Thyroid gland (tissue), 4 donors: ENCODE results near the gene ZBED4. TPM values are rescaled to one million over a fixed set of nuclear protein-coding genes. Genes with fewer than 3 reads are reported as not detected.

Experiments used
- DNase-seq, 2 donors: peaks; one replicate each; pipeline ENCODE4 v3.0.0-alpha.2; 2019
- H3K27ac ChIP-seq, 3 donors: fragments of 200-600 bp; sonication (generic); 1 replicate in 2 of 3; 2 replicates in 1 of 3; pipeline ENCODE4 v1.5.1; 2016 to 2019; ENCODE audit warnings: mild to moderate bottlenecking in 1 of 3, moderate library complexity in 1 of 3
- H3K27me3 ChIP-seq: fragments of 200-600 bp; sonication (generic); one replicate; pipeline ENCODE4 v1.5.1; 2019
- H3K36me3 ChIP-seq, 2 donors: fragments of 200-600 bp; sonication (generic); one replicate each; pipeline ENCODE4 v1.5.1; 2016 to 2019
- H3K4me1 ChIP-seq, 2 donors: fragments of 200-600 bp; sonication (generic); one replicate each; pipeline ENCODE4 v1.5.1; 2017 to 2019
- H3K4me3 ChIP-seq, 3 donors: fragments of 200-600 bp; sonication (generic); replicated peaks in 1 of 3; 1 replicate in 2 of 3; 2 replicates in 1 of 3; pipeline ENCODE4 v1.5.1; 2016; ENCODE audit warnings: mild to moderate bottlenecking in 1 of 3
- H3K9me3 ChIP-seq: fragments of 200-600 bp; sonication (generic); one replicate; pipeline ENCODE4 v1.5.1; 2017
- CTCF ChIP-seq, 6 experiments: fragments of 200-600 bp in 3 of 6; fragments of 450-650 bp in 3 of 6; sonication (generic) in 3 of 6; IDR thresholded peaks; one replicate each; pipeline ENCODE4 v1.5.1; 2016 to 2019; ENCODE audit warnings: antibody characterized with exemption in 6 of 6, mild to moderate bottlenecking in 2 of 6, inconsistent platforms in 1 of 6, moderate library complexity in 1 of 6
- POLR2A ChIP-seq, 2 donors: fragments of 450-650 bp; IDR thresholded peaks; one replicate each; pipeline ENCODE4 v1.6.1; 2017; ENCODE audit warnings: antibody characterized with exemption in 2 of 2, mild to moderate bottlenecking in 2 of 2, moderate library complexity in 1 of 2
- WGBS, 2 donors: methylation state at CpG; one replicate each; pipeline ENCODE4 v1.1.5; 2017; 5-methylcytosine and 5-hydroxymethylcytosine counted together
- intact Hi-C: fragments of 100-400 bp; cut with DNase I; formaldehyde crosslinking; loops from one replicate; pipeline ENCODE4 v1.15.1; 2023
- total RNA-seq, 4 donors: library from RNA; depleted of rRNA; stranded (reverse); fragments of >200 nt; gene quantifications; one replicate each; pipeline ENCODE4 v1.2.3, GENCODE V29; 2016

The ZBED4 gene
- total RNA-seq, 4 donors from 2014 or later = 9.4 to 15.8 (median 10.1) TPM

GRCh38 chr22:49934891-49935557 lies 81.4 kb downstream of the ZBED4 start:
- H3K36me3 ChIP-seq = no peaks in the 10 kb centered on the region
- peak overlapping the region; percentile 96 to 99 (median 96) for H3K27ac ChIP-seq
- no peaks in the 10 kb centered on the region for H3K27me3 ChIP-seq
- peaks cover 51 to 79% of the 10 kb centered on the region in 2 donors for H3K4me1 ChIP-seq
- peak overlapping the region in 2 of 3 donors; percentile 24 to 44 for H3K4me3 ChIP-seq
- intact Hi-C loops = loop anchor here (2.0 kb wide), 1 partner anchor 36 kb away; no protein-coding TSS in a partner anchor
- WGBS, 2 donors = 23% methylated on average over 12 of the region's 56 CpGs; no CpG with 5 or more reads in 1 of the 2 donors
- DNase-seq = peak; percentile 85 to 88
- no peaks in the 10 kb centered on the region for H3K9me3 ChIP-seq
- no peak for TF ChIP-seq POLR2A (IDR thresholded peaks at IDR 0.05)
- no peak for TF ChIP-seq CTCF (IDR thresholded peaks at IDR 0.05)

- Histone ChIP-seq H3K27me3 (no peaks in the 10 kb centered on the region), H3K9me3 (no peaks in the 10 kb centered on the region), H3K36me3 (no peaks in the 10 kb centered on the region), H3K4me3 (peak overlapping the region in 1 of 3 donors; percentile 44), H3K27ac (peak overlapping the region; percentile 96 to 99 (median 96)), H3K4me1 (peaks cover 50 to 77% of the 10 kb centered on the region in 2 donors)
- 0% methylated on average over 1 of the region's 16 CpGs; no CpG with 5 or more reads in 1 of the 2 donors for WGBS, 2 donors
- TF ChIP-seq POLR2A (IDR thresholded peaks at IDR 0.05) = no peak
- no peak for TF ChIP-seq CTCF (IDR thresholded peaks at IDR 0.05)
- intact Hi-C loops = loop anchor here (2.0 kb wide), 1 partner anchor 35 kb away; no protein-coding TSS in a partner anchor
- DNase-seq = no peak
These were observed 81.9 kb downstream of the ZBED4 start for GRCh38 chr22:49935561-49935960.

GRCh38 chr22:49936018-49936972 lies 82.7 kb downstream of the ZBED4 start:
- Histone ChIP-seq H3K27ac (peak overlapping the region; percentile 96 to 99 (median 96)), H3K36me3 (no peaks in the 10 kb centered on the region), H3K4me3 (peak overlapping the region in 1 of 3 donors; percentile 44), H3K4me1 (peaks cover 47 to 69% of the 10 kb centered on the region in 2 donors), H3K9me3 (no peaks in the 10 kb centered on the region), H3K27me3 (no peaks in the 10 kb centered on the region)
- no peak for TF ChIP-seq CTCF (IDR thresholded peaks at IDR 0.05)
- peak in 1 of 2 donors; percentile 81 for TF ChIP-seq POLR2A (IDR thresholded peaks at IDR 0.05)
- peak; percentile 97 to 99 for DNase-seq
- 7 to 16% methylated on average over 10 to 22 of the region's 52 CpGs for WGBS, 2 donors
- intact Hi-C loops = no loop called here

GRCh38 chr22:49936973-49937757 lies 83.5 kb downstream of the ZBED4 start:
- Histone ChIP-seq H3K9me3 (no peaks in the 10 kb centered on the region), H3K4me3 (no peak overlapping the region), H3K4me1 (peaks cover 40 to 61% of the 10 kb centered on the region in 2 donors), H3K27me3 (no peaks in the 10 kb centered on the region), H3K27ac (peak overlapping the region; percentile 96 to 99 (median 96)), H3K36me3 (no peaks in the 10 kb centered on the region)
- TF ChIP-seq CTCF (IDR thresholded peaks at IDR 0.05) = no peak
- no peak for TF ChIP-seq POLR2A (IDR thresholded peaks at IDR 0.05)
- 58 to 75% methylated on average over 12 to 16 of the region's 21 CpGs for WGBS, 2 donors
- intact Hi-C loops = no loop called here
- peak; percentile 38 to 47 for DNase-seq
